ENCODE measurements around the gene GSTM4.
A peak's percentile ranks its signal among the peaks of the same experiment; 100 is the strongest.
"Not testable (repeated sequence)": the region's sequence is repeated elsewhere in the genome, so short reads cannot be mapped to it uniquely, and the experiment has no call there.

Gene GSTM4

GRCh38 chr1:109691759-109692158 lies 35.9 kb downstream of the GSTM4 start:
- Histone ChIP-seq H3K36me3 (no peaks in the 10 kb centered on the region), H3K9me3 (ENCODE audit: severe bottlenecking) (no peaks in the 10 kb centered on the region), H3K4me3 (ENCODE audit: low read depth, low read length) (no peak overlapping the region), H3K27me3 (ENCODE audit: insufficient read depth, low read depth, severe bottlenecking) (no peaks in the 10 kb centered on the region), H3K27ac (no peak overlapping the region)
- no peak for DNase-seq
- no peak for TF ChIP-seq CTCF (IDR thresholded peaks at IDR 0.05; ENCODE audit: low read depth, low read length)

- not testable (repeated sequence) for H3K27me3 ChIP-seq (ENCODE audit: insufficient read depth, low read depth, severe bottlenecking); DNase-seq; H3K36me3 ChIP-seq; H3K27ac ChIP-seq; H3K9me3 ChIP-seq (ENCODE audit: severe bottlenecking); H3K4me3 ChIP-seq (ENCODE audit: low read depth, low read length)
Observed at GRCh38 chr1:109694400-109694799, 38.5 kb downstream of the GSTM4 start.

GRCh38 chr1:109695138-109695537 lies 39.2 kb downstream of the GSTM4 start:
- not testable (repeated sequence) for H3K27ac ChIP-seq; H3K9me3 ChIP-seq (ENCODE audit: severe bottlenecking); H3K27me3 ChIP-seq (ENCODE audit: insufficient read depth, low read depth, severe bottlenecking); H3K4me3 ChIP-seq (ENCODE audit: low read depth, low read length); DNase-seq; H3K36me3 ChIP-seq

GRCh38 chr1:109697066-109697465 lies 41.2 kb downstream of the GSTM4 start:
- no peaks in the 10 kb centered on the region for H3K36me3 ChIP-seq
- H3K4me3 ChIP-seq (ENCODE audit: low read depth, low read length), result no peak overlapping the region
- DNase-seq, result no peak
- no peaks in the 10 kb centered on the region for H3K27me3 ChIP-seq (ENCODE audit: insufficient read depth, low read depth, severe bottlenecking)
- H3K27ac ChIP-seq, result no peak overlapping the region
- no peak for TF ChIP-seq CTCF (IDR thresholded peaks at IDR 0.05; ENCODE audit: low read depth, low read length)
- H3K9me3 ChIP-seq (ENCODE audit: severe bottlenecking), result no peaks in the 10 kb centered on the region

- not testable (repeated sequence) for H3K36me3 ChIP-seq; H3K4me3 ChIP-seq (ENCODE audit: low read depth, low read length); H3K27me3 ChIP-seq (ENCODE audit: insufficient read depth, low read depth, severe bottlenecking); H3K27ac ChIP-seq; H3K9me3 ChIP-seq (ENCODE audit: severe bottlenecking); DNase-seq
Observed at GRCh38 chr1:109697861-109698260, 42.0 kb downstream of the GSTM4 start.

GRCh38 chr1:109702940-109703339 lies 47.0 kb downstream of the GSTM4 start:
- not testable (repeated sequence) for H3K36me3 ChIP-seq; H3K4me3 ChIP-seq (ENCODE audit: low read depth, low read length); H3K27me3 ChIP-seq (ENCODE audit: insufficient read depth, low read depth, severe bottlenecking); H3K27ac ChIP-seq; DNase-seq; H3K9me3 ChIP-seq (ENCODE audit: severe bottlenecking)

GRCh38 chr1:109704173-109704572 lies 48.3 kb downstream of the GSTM4 start:
- H3K4me3 ChIP-seq (ENCODE audit: low read depth, low read length), result no peak overlapping the region
- DNase-seq, result no peak
- no peak overlapping the region for H3K27ac ChIP-seq
- peak; percentile 32; the same call in 1 of the 2 replicates for TF ChIP-seq CTCF (IDR thresholded peaks at IDR 0.05; ENCODE audit: low read depth, low read length)
- peaks cover 15% of the 10 kb centered on the region for H3K9me3 ChIP-seq (ENCODE audit: severe bottlenecking)
- H3K27me3 ChIP-seq (ENCODE audit: insufficient read depth, low read depth, severe bottlenecking), result no peaks in the 10 kb centered on the region
- no peaks in the 10 kb centered on the region for H3K36me3 ChIP-seq

GRCh38 chr1:109705411-109705810 lies 49.5 kb downstream of the GSTM4 start:
- TF ChIP-seq CTCF (IDR thresholded peaks at IDR 0.05; ENCODE audit: low read depth, low read length), result no peak
- Histone ChIP-seq H3K4me3 (ENCODE audit: low read depth, low read length) (no peak overlapping the region), H3K36me3 (no peaks in the 10 kb centered on the region), H3K9me3 (ENCODE audit: severe bottlenecking) (peaks cover 15% of the 10 kb centered on the region), H3K27ac (no peak overlapping the region), H3K27me3 (ENCODE audit: insufficient read depth, low read depth, severe bottlenecking) (no peaks in the 10 kb centered on the region)
- DNase-seq, result no peak

- not testable (repeated sequence) for H3K9me3 ChIP-seq (ENCODE audit: severe bottlenecking); DNase-seq
Observed at GRCh38 chr1:109708949-109709348, 53.0 kb downstream of the GSTM4 start.

GRCh38 chr1:109709822-109710221 lies 53.9 kb downstream of the GSTM4 start:
- H3K27me3 ChIP-seq (ENCODE audit: insufficient read depth, low read depth, severe bottlenecking); H3K36me3 ChIP-seq; H3K4me3 ChIP-seq (ENCODE audit: low read depth, low read length); H3K27ac ChIP-seq; DNase-seq; H3K9me3 ChIP-seq (ENCODE audit: severe bottlenecking): not testable (repeated sequence)

More at GRCh38 chr1:109708949-109709348, 53.0 kb downstream of the GSTM4 start:
- not testable (repeated sequence) for H3K36me3 ChIP-seq; H3K27me3 ChIP-seq (ENCODE audit: insufficient read depth, low read depth, severe bottlenecking); H3K27ac ChIP-seq; H3K4me3 ChIP-seq (ENCODE audit: low read depth, low read length)
